ENCODE measurements around the gene ICAM4.

GRCh38 chr19:10288662-10289166 is 2.0 kb downstream of the ICAM4 start:
- TF ChIP-seq CTCF (IDR thresholded peaks at IDR 0.05) (no peak), POLR2A (IDR thresholded peaks at IDR 0.05) (no peak)
